Jurkat, Clone E6-1 (cell line): Measurements from ENCODE around the gene VAMP2. TPM values are rescaled to one million over a fixed set of nuclear protein-coding genes. Genes with fewer than 3 reads are reported as not detected.
A peak's percentile ranks its signal among the peaks of the same experiment; 100 is the strongest.

Experiments
- DNase-seq: peaks from one replicate; pipeline ENCODE4 v3.0.0-alpha.2; 2011; ENCODE audit warnings: low read depth, low spot score
- H3K4me3 ChIP-seq: 2 replicates; pipeline ENCODE4 v1.5.1; 2011; ENCODE audit warnings: mild to moderate bottlenecking, low read length, control low read depth, moderate library complexity
- polyA plus RNA-seq: library from polyadenylated mRNA; unstranded; fragments of >200 nt; gene quantifications from one replicate; pipeline ENCODE4 v1.2.1, GENCODE V29; 2012; ENCODE audit warnings: missing spikeins; ENCODE audit not compliant: insufficient read length, insufficient read depth

VAMP2 gene
- 42.6 TPM for polyA plus RNA-seq

GRCh38 chr17:8162233-8162996 lies at the start of gene VAMP2:
Gene VAMP2, minus strand, starts transcription at chr17:8162948. Its CDS starts 69 bp downstream, at chr17:8162879.
- DNase-seq: no peak
- H3K4me3 ChIP-seq: peak within 1 kb of the TSS; percentile 72

- H3K4me3 ChIP-seq: peak overlapping the region; percentile 97
- DNase-seq: no peak
Observed at GRCh38 chr17:8210761-8211458, 48.2 kb upstream of the VAMP2 start.

DNA sequence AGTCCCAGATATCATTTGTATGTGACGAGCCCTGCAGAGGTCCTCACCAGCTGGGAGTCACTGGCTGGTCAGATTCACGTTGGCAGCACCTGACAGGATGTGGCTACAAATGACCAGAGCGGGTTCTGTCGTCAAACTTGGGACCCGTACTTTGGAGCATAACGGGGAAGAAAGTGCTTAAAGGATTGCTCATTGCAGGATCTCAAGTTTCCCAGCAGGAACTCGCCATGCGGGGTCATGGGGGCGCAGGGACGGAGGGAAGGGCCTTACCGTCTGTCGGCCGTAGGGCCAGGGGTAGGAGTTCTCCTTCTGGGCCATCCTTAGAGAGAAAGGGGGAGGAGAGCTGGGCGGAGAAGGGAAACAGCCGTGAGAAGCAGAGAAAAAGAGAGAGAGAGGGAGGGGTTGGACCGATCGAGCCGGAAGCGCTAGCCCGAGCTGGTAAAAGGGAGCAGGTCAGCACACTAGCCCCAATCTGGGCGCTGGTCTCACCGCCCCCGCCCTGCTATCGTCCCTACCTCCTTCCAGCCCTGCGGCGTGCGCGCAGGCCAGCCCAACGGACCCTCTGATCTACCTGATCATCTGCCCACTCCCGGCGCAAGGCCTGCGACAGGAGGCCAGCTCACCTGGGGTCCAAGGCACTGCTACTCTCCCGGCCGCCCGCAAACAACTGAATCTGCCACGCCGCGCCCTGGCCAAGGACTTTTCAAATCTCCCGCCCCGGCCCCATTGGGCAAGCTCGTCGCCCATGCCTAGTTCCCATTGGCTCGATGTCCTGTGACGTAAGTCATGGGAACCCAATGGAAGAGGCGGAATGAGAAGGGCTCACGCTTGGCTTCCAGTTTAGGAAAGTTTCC lies 47.4 kb upstream of the VAMP2 start, which contains the start of gene AURKB:
Gene AURKB, minus strand, starts transcription at position 669 of the 854 bp plus-strand sequence. Its CDS starts 351 bp downstream, at position 318.
- DNase-seq: peak; percentile 91

DNA sequence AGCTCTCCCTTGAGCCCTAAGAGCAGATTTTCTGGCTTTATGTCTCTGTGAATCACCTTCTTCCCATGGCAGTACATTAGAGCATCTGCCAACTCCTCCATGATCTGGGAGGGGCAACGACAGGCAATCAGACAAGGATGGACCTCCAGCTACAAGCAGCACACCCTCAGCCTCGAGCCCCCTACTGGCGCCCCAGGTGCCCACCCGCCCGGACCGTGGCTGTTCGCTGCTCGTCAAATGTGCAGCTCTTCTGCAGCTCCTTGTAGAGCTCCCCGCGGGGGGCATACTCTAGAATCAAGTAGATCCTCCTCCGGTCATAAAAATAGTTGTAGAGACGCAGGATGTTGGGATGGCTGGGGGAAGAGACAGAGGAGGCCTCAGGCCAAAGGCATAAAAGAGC lies 43.8 kb upstream of the VAMP2 start:
- DNase-seq: no peak
- H3K4me3 ChIP-seq: no peak overlapping the region

More for the DNA sequence above, 47.4 kb upstream of the VAMP2 start, which contains the start of gene AURKB:
- H3K4me3 ChIP-seq: peak within 1 kb of the TSS; percentile 97

DNA sequence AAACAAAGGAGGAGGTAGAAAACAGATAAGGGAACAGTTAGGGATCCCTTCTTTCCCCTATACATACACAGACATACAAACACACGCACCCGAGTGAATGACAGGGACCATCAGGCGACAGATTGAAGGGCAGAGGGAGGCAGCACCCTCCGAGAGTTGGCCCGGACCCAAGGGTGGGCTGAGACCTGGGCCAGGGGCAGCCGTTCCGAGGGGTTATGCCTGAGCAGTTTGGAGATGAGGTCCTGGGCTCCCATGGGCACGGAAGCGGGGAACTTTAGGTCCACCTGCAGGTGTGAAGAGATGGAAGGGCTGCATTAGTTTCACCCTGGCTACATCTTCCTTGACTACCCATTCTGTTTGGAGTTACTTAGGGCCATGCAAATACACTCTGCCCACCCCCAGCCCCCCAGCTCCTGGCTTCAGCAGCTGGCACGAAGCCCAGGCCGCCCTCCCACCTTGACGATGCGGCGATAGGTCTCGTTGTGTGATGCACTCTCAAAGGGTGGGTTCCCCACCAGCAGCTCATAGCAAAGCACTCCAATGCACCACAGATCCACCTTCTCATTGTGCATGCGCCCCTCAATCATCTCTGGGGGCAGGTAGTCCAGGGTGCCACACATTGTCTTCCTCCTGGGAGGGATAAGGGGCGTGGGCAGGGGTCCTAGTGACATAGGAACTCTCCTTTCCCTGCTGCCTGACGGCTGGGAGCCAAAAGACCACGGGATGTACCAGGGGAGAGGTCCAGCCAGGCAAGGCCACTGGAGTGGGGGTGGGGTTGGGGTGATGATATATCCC lies 42.2 kb upstream of the VAMP2 start:
- no peak overlapping the region for H3K4me3 ChIP-seq

GRCh38 chr17:8192070-8192815 lies 29.5 kb upstream of the VAMP2 start:
- peak; percentile 93 for DNase-seq
- H3K4me3 ChIP-seq: peak overlapping the region; percentile 58

More for the DNA sequence above, 42.2 kb upstream of the VAMP2 start:
- DNase-seq: no peak

- DNase-seq: no peak
- H3K4me3 ChIP-seq: peak overlapping the region; percentile 46
Observed at GRCh38 chr17:8190506-8190905, 27.8 kb upstream of the VAMP2 start.

DNA sequence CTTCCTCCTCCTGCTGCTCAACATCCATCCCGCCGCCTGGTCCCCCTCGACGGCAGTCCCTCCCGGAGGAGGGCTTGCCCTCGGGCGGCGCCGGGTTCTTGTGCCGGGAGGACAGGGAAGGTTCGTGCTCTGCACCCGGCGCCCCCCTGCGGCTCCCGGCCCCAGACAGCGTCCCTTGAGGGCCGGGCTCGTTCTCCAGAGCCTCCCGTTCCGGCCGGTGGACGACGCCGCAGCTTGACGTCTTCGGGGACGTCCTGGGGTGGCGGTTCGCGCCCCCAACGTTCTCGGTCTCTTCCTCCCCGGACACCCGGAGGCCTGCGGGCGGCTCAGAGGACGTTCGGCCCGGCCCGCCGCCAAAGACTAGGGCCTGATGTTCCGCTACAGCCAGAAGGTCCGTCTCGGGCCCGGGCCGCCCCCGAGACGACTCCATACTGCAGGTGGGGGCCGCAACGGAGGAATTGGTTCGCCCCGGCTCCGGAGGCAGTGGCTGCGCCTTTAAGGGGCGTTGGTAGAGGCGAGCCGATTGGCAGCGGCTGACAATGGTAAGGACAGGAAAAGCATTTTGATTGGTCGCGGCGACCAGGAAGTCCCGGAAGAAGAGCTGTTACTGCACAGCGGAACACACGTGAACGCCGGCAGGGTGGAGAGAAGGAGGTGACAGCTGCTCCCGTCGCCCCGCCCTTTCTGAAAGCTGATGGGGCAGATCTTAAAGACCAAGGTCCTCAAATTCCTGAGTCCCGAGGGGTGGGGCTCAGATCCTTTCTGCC lies 27.1 kb upstream of the VAMP2 start, which contains the start of gene BORCS6:
Gene BORCS6, minus strand, starts transcription at position 470 of the 767 bp plus-strand sequence. Its CDS starts 40 bp downstream, at position 430.
- H3K4me3 ChIP-seq: peak within 1 kb of the TSS; percentile 71
- peak; percentile 98 for DNase-seq

- no peak for DNase-seq
- H3K4me3 ChIP-seq: peak overlapping the region; percentile 71
Observed at GRCh38 chr17:8189041-8189710, 26.4 kb upstream of the VAMP2 start.

DNA sequence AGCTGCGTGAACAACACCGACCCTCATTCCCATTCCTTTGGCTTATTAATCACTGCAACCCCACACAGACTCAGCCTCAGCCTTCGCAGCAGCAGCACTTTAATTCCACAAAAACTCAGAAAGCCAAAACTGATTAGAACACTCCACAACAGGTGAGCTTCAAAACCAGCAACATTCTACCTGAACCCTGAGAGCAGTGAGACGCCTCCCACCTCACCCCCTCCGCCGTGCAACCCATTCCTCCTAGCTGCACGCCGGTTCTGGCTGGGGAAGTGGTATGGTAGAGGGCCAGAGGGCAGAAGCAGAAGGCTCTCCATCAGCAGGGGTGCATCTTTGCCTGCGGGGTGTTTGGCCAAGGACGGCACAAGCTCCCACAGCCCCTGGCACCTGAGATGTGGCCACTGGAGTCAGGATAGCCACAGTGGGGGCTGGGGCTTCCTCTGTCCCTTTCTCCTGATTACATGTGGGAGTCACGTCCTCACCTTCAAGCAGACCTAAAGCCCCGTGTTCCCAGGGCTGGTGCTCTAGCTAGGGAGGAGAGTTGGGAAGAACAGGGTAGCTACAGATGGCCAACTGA lies 25.6 kb upstream of the VAMP2 start:
- DNase-seq: no peak
- peak overlapping the region; percentile 71 for H3K4me3 ChIP-seq

GRCh38 chr17:8187517-8188262 lies 24.9 kb upstream of the VAMP2 start:
- peak; percentile 99 for DNase-seq

DNA sequence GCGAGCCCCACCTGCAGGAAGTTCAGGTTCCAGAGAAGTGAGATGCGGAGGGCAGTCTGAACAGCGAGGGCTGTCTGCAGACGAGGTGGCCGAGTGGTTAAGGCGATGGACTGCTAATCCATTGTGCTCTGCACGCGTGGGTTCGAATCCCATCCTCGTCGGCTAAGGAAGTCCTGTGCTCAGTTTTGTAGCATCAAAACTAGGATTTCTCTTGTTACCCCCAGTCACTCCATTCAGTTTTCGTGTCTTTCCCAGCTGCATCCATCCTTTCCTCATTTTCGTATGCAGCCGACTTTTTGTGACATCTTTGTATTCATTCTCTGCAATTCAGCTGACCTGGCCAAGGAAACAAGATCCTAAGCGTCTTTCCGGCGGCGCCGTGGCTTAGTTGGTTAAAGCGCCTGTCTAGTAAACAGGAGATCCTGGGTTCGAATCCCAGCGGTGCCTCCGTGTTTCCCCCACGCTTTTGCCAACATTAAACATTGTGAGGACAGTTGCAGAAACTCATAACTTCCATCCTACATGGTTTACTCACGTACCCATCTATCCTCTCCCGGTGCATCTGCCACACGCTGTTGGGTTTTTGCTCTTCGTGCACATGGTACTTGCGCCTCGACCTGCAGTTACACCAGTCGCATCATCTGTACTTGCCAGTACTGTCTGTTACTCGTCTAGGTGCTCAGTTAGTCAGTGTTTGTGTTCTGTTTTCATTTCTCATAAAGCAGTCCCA lies 24.2 kb upstream of the VAMP2 start:
- peak; percentile 94 for DNase-seq
- H3K4me3 ChIP-seq: peak overlapping the region; percentile 73

More at GRCh38 chr17:8187517-8188262, 24.9 kb upstream of the VAMP2 start:
- H3K4me3 ChIP-seq: peak overlapping the region; percentile 73

- peak overlapping the region; percentile 73 for H3K4me3 ChIP-seq
- no peak for DNase-seq
Observed at GRCh38 chr17:8186446-8186786, 23.7 kb upstream of the VAMP2 start.

GRCh38 chr17:8185582-8186445 lies 23.1 kb upstream of the VAMP2 start:
- peak; percentile 69 for DNase-seq
- peak overlapping the region; percentile 73 for H3K4me3 ChIP-seq
